ENCODE results near the gene COL9A3. TPM values are rescaled to one million over a fixed set of nuclear protein-coding genes. Genes with fewer than 3 reads are reported as not detected.

Gene COL9A3
- total RNA-seq, 1 experiment from 2014 or later = 150 TPM

GRCh38 chr20:62844182-62844581, 27.3 kb downstream of the COL9A3 start:
- Mint-ChIP-seq H3K4me3 (no peak overlapping the region), H3K27ac (no peak overlapping the region)
- no CpG with 5 or more reads among the region's 7 CpGs for WGBS (ENCODE audit: extremely low coverage, insufficient read length, low lambda C conversion rate)

More at GRCh38 chr20:62844182-62844581, 27.3 kb downstream of the COL9A3 start:
- Histone ChIP-seq H4K91ac (ENCODE audit: insufficient read length, low read depth, low read length) (no peak overlapping the region), H2AK5ac (ENCODE audit: insufficient read length, low read length) (no peak overlapping the region), H2BK12ac (ENCODE audit: insufficient read length, low read depth, low read length) (no peak overlapping the region), H3K56ac (ENCODE audit: insufficient read length, low read depth, low read length) (no peak overlapping the region), H4K5ac (ENCODE audit: insufficient read length, low read depth, low read length) (no peak overlapping the region), H3K4me1 (ENCODE audit: insufficient read depth, low read length) (no peaks in the 10 kb centered on the region), H2BK15ac (ENCODE audit: low read depth, low read length) (no peak overlapping the region), H3K4me2 (ENCODE audit: insufficient read depth, insufficient read length, low read length) (no peak overlapping the region), H3K23ac (ENCODE audit: insufficient read length, low read depth, low read length) (no peak overlapping the region), H4K8ac (replicated peaks; ENCODE audit: insufficient read length, low read depth, low read length) (no peak overlapping the region), H3K27ac (ENCODE audit: insufficient read length, low read depth, low read length) (no peak overlapping the region), H3K27me3 (ENCODE audit: insufficient read depth, low read length) (no peaks in the 10 kb centered on the region), H3K4ac (ENCODE audit: low read depth, low read length) (no peak overlapping the region), H3K14ac (ENCODE audit: insufficient read depth, low read length) (no peak overlapping the region), H3K79me2 (ENCODE audit: insufficient read depth, low read length) (no peaks in the 10 kb centered on the region), H2BK20ac (ENCODE audit: low read depth, low read length, poor library complexity, severe bottlenecking) (no peak overlapping the region), H2BK120ac (ENCODE audit: low read depth, low read length, poor library complexity, severe bottlenecking) (no peak overlapping the region), H3K79me1 (ENCODE audit: insufficient read depth, low read depth, low read length, poor library complexity, severe bottlenecking) (no peaks in the 10 kb centered on the region), H4K20me1 (ENCODE audit: control insufficient read depth, insufficient read depth, insufficient read length) (no peaks in the 10 kb centered on the region), H3K18ac (ENCODE audit: insufficient read length, low read depth, low read length) (no peak overlapping the region), H3K9ac (ENCODE audit: extremely low read depth, insufficient read length, low read length) (no peak overlapping the region), H2AFZ (ENCODE audit: low read length) (no peak overlapping the region), H3K23me2 (ENCODE audit: insufficient read length, low read depth, low read length, poor library complexity, severe bottlenecking) (no peaks in the 10 kb centered on the region), H2BK5ac (ENCODE audit: insufficient read length, low read length) (no peak overlapping the region), H3T11ph (ENCODE audit: low read length) (no peak overlapping the region), H3K9me3 (ENCODE audit: control insufficient read depth, low read depth, low read length) (no peaks in the 10 kb centered on the region)
- Mint-ChIP-seq H3K27me3 (ENCODE audit: low read depth) (no peaks in the 10 kb centered on the region), H3K36me3 (ENCODE audit: insufficient read depth in 1 of 3, low read depth in 3 of 3) (peaks cover 16 to 51% (median 42%) of the 10 kb centered on the region in 3 experiments; a peak in 6 of 7 replicates), H3K9me3 (no peaks in the 10 kb centered on the region), H3K4me1 (peaks cover 10 to 22% of the 10 kb centered on the region in 2 experiments)
- no peak for TF ChIP-seq CTCF (conservative IDR thresholded peaks at IDR 0.05)
- no peak for DNase-seq

All from H9 (cell line).